HG03135 (cell line): ENCODE results near the gene YIPF4.
"Not testable (repeated sequence)": the region's sequence is repeated elsewhere in the genome, so short reads cannot be mapped to it uniquely, and the experiment has no call there.

ENCODE experiments used
- ATAC-seq: cut with Tn5 transposase; IDR thresholded peaks from one replicate; pipeline ENCODE4 v1.9.1; 2021; ENCODE audit warnings: mild to moderate bottlenecking, moderate library complexity; ENCODE audit not compliant: unreplicated experiment

Gene YIPF4

GRCh38 chr2:32364290-32364689 lies 86.6 kb downstream of the YIPF4 start:
- ATAC-seq, result not testable (repeated sequence)

DNA sequence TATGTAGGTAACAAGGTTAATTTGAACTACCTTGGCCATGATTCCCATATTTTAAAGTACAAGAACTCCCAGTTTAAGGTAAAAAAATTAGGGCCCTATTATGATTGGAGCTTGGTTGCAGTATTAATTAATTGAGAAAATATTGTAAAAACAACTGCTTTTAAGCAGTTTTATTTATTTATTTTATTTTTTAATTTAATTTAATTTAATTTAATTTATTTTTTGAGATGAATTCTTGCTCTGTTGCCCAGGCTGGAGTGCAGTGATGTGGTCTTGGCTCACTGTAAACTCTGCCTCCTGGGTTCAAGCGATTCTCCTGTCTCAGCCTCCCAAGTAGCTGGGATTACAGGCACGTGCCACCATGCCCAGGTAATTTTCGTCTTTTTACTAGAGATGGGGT lies 88.0 kb downstream of the YIPF4 start:
- not testable (repeated sequence) for ATAC-seq
